ENCODE data around the gene KIF11.
"Not testable (repeated sequence)": the region's sequence is repeated elsewhere in the genome, so short reads cannot be mapped to it uniquely, and the experiment has no call there.

Gene KIF11

GRCh38 chr10:92627845-92628480 is 35.0 kb downstream of the KIF11 start:
- peak; percentile 9 for TF ChIP-seq CTCF (IDR thresholded peaks at IDR 0.05; ENCODE audit: low read depth, low read length, missing control alignments)
- no peaks in the 10 kb centered on the region for H3K36me3 ChIP-seq (replicated peaks)
- no peak overlapping the region for H3K4me3 ChIP-seq (ENCODE audit: low read depth, low read length)
- no peak overlapping the region for H3K27ac ChIP-seq
- DNase-seq = peak; percentile 18
- in situ Hi-C loops (cut with HindIII; ENCODE audit: low pct_ligation_motif_present, low sequenced_read_pairs) = no loop called here
- H3K27me3 ChIP-seq (replicated peaks) = no peaks in the 10 kb centered on the region

GRCh38 chr10:92629945-92630344 is 37.0 kb downstream of the KIF11 start:
- no peak for TF ChIP-seq CTCF (IDR thresholded peaks at IDR 0.05; ENCODE audit: low read depth, low read length, missing control alignments)
- H3K36me3 ChIP-seq (replicated peaks) = no peaks in the 10 kb centered on the region
- in situ Hi-C loops (cut with HindIII; ENCODE audit: low pct_ligation_motif_present, low sequenced_read_pairs) = no loop called here
- no peak overlapping the region for H3K4me3 ChIP-seq (ENCODE audit: low read depth, low read length)
- no peaks in the 10 kb centered on the region for H3K27me3 ChIP-seq (replicated peaks)
- no peak for DNase-seq
- no peak overlapping the region for H3K27ac ChIP-seq

DNA sequence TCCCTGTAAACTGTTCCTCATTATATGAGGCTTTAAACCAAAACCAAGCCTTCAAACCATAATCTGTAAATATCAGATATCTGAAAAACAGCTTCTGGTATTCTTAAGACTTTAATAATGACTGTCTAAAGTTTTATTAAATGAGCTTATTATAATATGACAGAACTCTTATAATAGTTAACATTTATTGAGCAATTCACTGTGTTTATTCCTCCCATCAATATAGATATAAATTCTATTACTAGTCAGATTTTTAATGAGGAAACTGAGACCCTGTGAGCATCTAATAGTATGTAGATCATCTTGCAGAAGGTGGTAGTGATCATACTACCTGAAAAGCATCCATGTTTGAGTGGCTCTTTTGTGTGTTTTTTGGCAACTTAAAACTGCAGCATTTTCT is 45.1 kb downstream of the KIF11 start:
- no peak for DNase-seq
- no peak for TF ChIP-seq CTCF (IDR thresholded peaks at IDR 0.05; ENCODE audit: low read depth, low read length, missing control alignments)
- Histone ChIP-seq H3K27me3 (replicated peaks) (no peaks in the 10 kb centered on the region), H3K36me3 (replicated peaks) (no peaks in the 10 kb centered on the region), H3K27ac (no peak overlapping the region), H3K4me3 (ENCODE audit: low read depth, low read length) (no peak overlapping the region)
- in situ Hi-C loops (cut with HindIII; ENCODE audit: low pct_ligation_motif_present, low sequenced_read_pairs) = no loop called here

- Histone ChIP-seq H3K36me3 (replicated peaks) (no peaks in the 10 kb centered on the region), H3K27me3 (replicated peaks) (no peaks in the 10 kb centered on the region), H3K4me3 (ENCODE audit: low read depth, low read length) (no peak overlapping the region), H3K27ac (no peak overlapping the region)
- DNase-seq = peak; percentile 47
- in situ Hi-C loops (cut with HindIII; ENCODE audit: low pct_ligation_motif_present, low sequenced_read_pairs) = no loop called here
- peak; percentile 10 for TF ChIP-seq CTCF (IDR thresholded peaks at IDR 0.05; ENCODE audit: low read depth, low read length, missing control alignments)
These were observed 47.2 kb downstream of the KIF11 start for GRCh38 chr10:92640107-92640506.

- in situ Hi-C loops (cut with HindIII; ENCODE audit: low pct_ligation_motif_present, low sequenced_read_pairs) = no loop called here
- TF ChIP-seq CTCF (IDR thresholded peaks at IDR 0.05; ENCODE audit: low read depth, low read length, missing control alignments) = no peak
- no peak overlapping the region for H3K4me3 ChIP-seq (ENCODE audit: low read depth, low read length)
- no peaks in the 10 kb centered on the region for H3K27me3 ChIP-seq (replicated peaks)
- H3K36me3 ChIP-seq (replicated peaks) = no peaks in the 10 kb centered on the region
- no peak for DNase-seq
- no peak overlapping the region for H3K27ac ChIP-seq
These were observed 48.6 kb downstream of the KIF11 start for GRCh38 chr10:92641492-92641891.

DNA sequence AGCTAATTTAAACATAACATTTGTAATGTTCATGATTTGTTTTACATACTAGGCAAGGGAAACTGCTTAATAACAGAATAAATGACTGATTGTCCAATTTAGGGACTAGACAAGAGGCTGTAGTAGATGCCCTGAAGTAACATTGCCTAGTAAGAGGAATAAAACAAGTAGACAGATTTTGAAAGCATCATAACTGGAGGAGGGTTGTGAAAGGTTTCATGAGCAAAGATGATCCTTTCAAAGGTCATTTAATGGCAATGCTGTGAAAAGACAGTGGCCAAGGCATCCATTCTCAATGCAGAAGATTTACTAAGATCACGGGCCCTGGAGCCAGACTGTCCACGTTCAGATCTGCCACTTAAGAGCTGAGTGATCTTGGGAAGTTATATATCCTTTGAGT is 52.0 kb downstream of the KIF11 start:
- in situ Hi-C loops (cut with HindIII; ENCODE audit: low pct_ligation_motif_present, low sequenced_read_pairs) = no loop called here
- H3K36me3 ChIP-seq (replicated peaks) = no peaks in the 10 kb centered on the region

DNA sequence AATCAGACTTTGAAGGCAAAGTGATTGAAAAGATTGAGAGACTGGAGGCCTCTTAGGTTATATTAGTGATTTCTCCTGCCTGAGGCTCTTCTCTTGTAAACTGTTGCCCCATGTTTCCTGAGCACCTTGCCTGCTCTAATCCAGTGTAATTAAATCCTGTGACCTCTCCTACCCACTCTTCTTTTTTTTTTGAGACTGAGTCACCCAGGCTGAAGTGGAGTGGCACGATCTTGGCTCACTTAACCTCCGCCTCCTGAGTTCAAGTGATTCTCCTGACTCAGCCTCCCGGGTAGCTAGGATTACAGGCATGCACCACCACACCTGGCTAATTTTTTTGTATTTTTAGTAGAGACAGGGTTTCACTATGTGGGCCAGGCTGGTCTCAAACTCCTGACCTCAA is 57.9 kb downstream of the KIF11 start:
- H3K4me3 ChIP-seq (ENCODE audit: low read depth, low read length); H3K27me3 ChIP-seq (replicated peaks); H3K36me3 ChIP-seq (replicated peaks); in situ Hi-C loops (cut with HindIII; ENCODE audit: low pct_ligation_motif_present, low sequenced_read_pairs); DNase-seq; H3K27ac ChIP-seq: not testable (repeated sequence)

More for the DNA sequence above, 52.0 kb downstream of the KIF11 start:
- DNase-seq = no peak
- Histone ChIP-seq H3K4me3 (ENCODE audit: low read depth, low read length) (no peak overlapping the region), H3K27ac (no peak overlapping the region), H3K27me3 (replicated peaks) (no peaks in the 10 kb centered on the region)
- TF ChIP-seq CTCF (IDR thresholded peaks at IDR 0.05; ENCODE audit: low read depth, low read length, missing control alignments) = no peak

Measured in brain microvascular endothelial cell (primary cell).